ENCODE results near the gene INTS1.
A peak's percentile ranks its signal among the peaks of the same experiment; 100 is the strongest.
"Not testable (repeated sequence)": the region's sequence is repeated elsewhere in the genome, so short reads cannot be mapped to it uniquely, and the experiment has no call there.

INTS1 gene

GRCh38 chr7:1444925-1445322 is 59.3 kb downstream of the INTS1 start:
- DNase-seq, result no peak

- DNase-seq, result no peak
These were observed 59.8 kb downstream of the INTS1 start for GRCh38 chr7:1444214-1444924.

DNA sequence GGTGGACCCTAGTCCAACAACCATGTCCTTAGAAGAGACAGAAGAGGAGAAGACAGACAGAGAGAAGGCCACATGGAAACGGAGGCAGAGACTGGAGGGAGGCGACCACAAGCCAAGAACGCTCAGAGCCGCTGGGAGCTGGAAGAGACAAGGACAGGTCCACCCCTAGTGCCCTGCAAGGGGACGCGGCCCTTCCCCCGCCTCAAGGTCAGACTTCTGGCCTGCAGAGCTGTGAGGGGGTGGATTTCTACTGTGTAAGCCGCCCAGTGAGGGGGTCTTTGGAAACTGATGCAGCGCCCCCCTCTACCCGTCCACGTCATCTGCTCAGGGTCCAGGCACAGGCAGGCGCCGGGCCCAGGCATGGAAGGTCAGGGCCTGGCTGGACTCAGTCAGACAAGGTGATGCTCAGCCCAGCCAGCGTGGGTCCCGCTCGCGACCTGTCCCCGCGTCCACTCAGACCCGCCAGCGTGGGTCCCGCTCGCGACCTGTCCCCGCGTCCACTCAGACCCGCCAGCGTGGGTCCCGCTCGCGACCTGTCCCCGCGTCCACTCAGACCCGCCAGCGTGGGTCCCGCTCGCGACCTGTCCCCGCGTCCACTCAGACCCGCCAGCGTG is 60.5 kb downstream of the INTS1 start:
- DNase-seq, result not testable (repeated sequence)

DNA sequence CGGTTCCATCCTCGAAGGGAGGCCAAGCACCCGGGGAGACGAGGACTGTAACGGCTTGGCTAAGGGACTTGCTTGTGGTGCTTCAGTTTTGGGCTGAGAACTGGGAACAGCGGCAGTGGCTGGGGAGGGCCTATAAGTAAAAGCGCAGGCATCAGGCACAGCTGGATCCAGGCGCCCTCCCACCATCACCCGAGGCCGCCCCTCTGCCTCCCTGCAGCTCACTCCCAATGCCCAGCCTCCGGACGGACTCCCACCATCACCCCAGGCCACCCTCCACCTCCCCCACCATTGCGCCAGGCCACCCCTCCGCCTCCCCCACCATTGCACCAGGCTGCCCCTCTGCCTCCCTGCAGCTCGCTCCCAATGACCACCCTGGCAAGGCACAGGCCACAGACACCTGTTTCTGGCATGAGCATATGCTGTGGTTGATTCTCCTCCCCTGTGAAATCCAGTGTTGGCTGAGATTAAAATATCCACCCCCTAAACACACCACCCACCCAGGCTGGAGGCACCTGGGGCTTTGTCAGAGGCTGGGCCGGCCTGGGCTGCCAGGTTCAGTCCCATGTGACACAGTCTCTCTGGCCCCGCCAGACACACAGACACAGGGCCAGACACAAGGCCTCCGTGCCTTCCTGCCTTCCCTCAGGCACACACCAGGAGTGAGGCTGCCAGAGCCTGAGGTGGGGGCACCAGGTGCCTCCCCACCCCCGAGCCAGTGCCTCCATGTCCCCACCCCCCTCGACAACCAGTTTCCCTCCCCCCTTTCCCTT is 61.6 kb downstream of the INTS1 start:
- no peak for DNase-seq

- DNase-seq, result no peak
These were observed 62.4 kb downstream of the INTS1 start for GRCh38 chr7:1441615-1442354.

DNA sequence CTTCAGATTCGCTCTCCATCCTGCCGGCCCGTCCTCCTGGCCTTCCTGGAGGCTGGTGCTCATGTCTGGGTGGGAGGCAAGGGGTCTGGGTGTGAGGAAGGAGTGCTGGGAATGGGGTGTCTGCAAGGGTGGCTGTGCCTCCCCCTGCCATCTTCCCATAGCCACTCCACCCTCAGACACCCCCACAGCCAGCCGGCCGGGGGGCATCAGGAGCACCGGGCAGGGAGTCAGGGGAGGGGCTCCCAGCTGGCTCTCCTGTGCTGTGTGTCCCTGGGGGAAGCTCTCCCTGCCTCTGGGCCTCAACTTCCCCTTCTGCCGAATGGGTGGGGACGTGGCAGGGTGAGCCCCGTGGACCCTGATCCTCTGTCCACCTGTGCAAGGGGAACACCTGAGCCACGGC is 63.6 kb downstream of the INTS1 start:
- DNase-seq, result no peak

GRCh38 chr7:1439373-1440363 is 64.5 kb downstream of the INTS1 start:
- no peak for DNase-seq

GRCh38 chr7:1438821-1439220 is 65.4 kb downstream of the INTS1 start:
- DNase-seq, result no peak

DNA sequence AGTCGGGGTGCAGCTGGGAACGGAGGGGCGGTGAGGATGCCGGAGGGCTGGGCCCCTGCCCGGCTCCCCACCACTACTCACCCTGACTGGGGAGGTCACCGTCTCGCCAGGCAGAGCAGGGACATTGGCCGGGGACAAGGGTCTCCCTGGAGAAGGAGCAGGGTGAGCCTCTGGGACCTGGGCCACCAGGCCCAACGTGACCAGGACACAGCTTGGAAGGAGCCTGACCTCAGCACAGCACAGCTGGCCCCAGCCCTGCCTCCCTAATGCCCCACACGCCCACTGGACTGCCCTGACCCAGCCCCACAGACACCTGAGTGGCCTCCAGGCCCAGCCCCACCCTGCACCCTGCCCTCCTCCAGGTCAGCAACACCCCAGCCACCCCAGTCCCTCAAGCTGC is 66.0 kb downstream of the INTS1 start:
- DNase-seq, result no peak

DNA sequence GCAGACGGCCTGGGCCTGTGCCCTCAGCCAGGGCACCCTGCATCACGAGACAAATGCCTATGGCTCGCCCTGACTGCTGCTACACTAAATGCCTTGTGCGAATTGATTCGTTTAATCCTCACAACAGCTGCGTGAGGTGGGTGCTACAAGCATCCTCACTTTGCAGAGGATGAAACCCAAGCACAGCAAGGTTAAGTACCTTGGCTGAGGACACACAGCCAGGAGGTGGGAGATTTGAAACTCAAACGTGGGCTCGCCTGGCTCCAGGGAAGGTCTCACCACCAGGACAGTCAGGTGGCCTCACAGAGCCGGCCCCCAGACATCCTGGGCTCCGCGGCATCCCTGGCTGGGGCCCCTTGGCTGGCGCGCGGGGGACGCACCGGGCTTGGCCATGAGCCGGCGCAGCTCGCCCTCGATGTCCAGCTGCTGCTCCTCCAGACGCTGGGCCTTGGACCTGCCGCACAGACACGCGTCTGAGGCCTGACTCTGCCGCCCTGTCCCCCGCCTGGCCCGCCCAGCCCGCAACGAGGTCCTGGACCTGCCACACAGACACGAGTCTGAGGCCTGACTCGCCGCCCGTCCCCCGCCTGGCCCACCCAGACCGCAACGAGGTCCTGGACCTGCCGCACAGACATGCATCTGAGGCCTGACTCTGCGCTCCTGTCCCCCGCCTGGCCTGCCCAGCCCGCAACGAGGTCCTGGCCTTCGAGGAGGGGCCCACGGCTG is 66.9 kb downstream of the INTS1 start:
- no peak for DNase-seq

- no peak for DNase-seq
These were observed 67.6 kb downstream of the INTS1 start for GRCh38 chr7:1436608-1437007.

GRCh38 chr7:1434891-1435670 is 69.1 kb downstream of the INTS1 start:
- no peak for DNase-seq

GRCh38 chr7:1434165-1434718 is 69.9 kb downstream of the INTS1 start:
- DNase-seq, result no peak

DNA sequence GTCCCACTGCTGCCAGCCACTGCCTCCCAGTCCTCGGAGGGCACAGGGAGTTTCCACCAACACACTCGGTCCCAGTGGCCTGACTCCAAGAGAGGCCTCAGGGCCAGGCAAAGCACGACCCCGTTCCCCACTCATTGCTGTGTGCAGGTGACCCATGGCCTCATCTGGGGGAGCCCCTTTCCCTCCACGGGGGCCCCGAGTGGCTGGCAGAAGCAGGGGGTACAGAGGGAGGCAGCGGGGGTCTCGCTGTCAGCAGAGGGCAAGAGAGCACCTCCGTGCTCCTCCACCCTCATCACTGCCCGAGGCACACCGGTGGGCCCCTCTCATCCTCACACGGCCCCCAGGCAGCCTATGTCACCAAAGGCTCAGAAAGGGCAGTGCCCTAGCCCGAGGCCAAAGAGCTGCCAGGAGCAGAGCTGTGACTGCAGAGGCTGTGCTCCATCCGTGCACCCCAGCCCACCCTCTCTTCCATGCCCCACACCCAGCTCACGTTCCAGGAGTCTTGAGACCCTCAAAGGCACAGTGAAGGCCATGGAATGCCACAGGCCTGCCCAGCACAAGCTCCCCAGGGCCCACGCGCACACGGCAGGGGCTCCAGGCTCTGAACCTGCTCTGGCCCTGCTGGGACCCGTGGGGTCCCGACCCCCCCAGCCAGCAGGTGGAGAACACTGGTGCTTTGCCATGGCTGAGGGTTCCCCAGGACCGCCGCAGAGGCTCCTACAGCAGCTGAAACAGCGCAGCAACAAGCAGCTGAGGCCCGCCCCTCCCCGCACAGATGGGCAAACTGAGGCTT is 70.9 kb downstream of the INTS1 start:
- no peak for DNase-seq

DNA sequence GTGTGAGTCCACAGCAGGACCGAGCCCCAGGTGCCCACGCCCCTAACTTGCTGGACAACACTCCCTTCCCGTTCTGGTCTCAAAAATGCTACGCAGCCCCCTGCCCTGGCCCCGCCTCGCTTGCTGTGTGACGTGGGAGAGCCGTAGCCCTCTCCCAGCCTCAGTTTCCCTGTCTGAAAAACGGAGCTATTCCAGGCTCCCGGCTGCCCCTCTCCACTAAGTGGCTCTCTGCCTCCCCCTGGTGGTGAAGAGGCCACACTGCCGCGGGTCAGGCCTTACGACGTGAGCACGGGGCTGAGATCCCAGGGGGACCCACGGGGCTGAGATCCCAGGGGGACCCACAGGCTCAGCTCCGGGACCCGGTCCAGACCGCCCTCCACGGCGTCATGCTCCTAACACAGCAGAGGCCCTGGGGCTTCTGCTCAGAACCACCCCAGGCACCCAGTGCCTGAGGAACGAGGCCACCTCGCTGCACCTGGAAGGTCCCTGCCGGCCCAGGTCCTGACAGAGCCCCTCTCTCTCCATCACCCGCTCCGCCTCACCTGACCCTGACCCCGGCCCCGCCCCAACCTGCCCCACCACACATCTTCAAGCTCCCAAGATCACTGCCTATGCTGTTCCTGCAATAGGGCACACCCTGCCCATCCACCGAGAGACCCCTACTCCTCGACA is 71.6 kb downstream of the INTS1 start:
- peak; percentile 57 to 87 (median 74) for DNase-seq

- no peak for DNase-seq
These were observed 72.4 kb downstream of the INTS1 start for GRCh38 chr7:1431634-1432380.

- no peak for DNase-seq
These were observed 73.0 kb downstream of the INTS1 start for GRCh38 chr7:1431226-1431625.

Data from activated CD4-positive, CD25-positive, alpha-beta regulatory T cell (primary cell).